Measurements from ENCODE around the gene IL16. TPM values are rescaled to one million over a fixed set of nuclear protein-coding genes. Genes with fewer than 3 reads are reported as not detected.
A peak's percentile ranks its signal among the peaks of the same experiment; 100 is the strongest.

The IL16 gene
- total and polyA plus RNA-seq, 9 of the 15 experiments (the other 6 are each of a cell fraction or from before 2014, with no cell fraction given) = 1.4 to 18.8 (median 10.6) TPM

DNA sequence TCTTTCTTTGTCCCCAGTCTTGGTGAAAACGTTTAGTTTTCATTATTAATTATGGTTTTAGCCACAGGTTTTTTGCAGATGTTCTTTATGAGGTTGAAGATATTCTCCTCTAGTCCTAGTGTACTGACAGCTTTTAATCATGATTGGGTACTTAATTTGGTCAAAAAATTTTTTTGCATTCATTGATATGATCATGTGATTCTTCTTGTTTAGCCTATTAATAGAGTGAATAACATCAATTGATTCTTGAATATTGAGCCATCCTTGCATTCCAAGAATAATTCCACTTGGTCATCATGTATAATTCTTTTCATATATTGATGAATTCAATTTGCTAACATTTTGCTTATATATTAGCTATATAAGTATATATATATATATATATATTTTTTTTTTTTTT lies 46.1 kb downstream of the IL16 start:
- Histone ChIP-seq H3K4me3 (no peak overlapping the region), H4K20me1 (replicated peaks; ENCODE audit: control insufficient read depth, insufficient read depth, low read length) (no peaks in the 10 kb centered on the region), H3K4me1 (replicated peaks in 1 of 2; ENCODE audit: control insufficient read depth in 2 of 2, insufficient read depth in 2 of 2, low read length in 2 of 2) (no peaks in the 10 kb centered on the region), H3K9ac (ENCODE audit: insufficient read depth in 1 of 2, low read depth in 2 of 2, low read length in 2 of 2) (no peak overlapping the region), H3K4me2 (ENCODE audit: insufficient read depth, low read length) (no peak overlapping the region), H3K9me1 (ENCODE audit: control insufficient read depth, insufficient read depth, low read length) (no peaks in the 10 kb centered on the region), H3K79me2 (ENCODE audit: control insufficient read depth, insufficient read depth, low read length) (no peaks in the 10 kb centered on the region), H2AFZ (ENCODE audit: low read depth, low read length) (no peak overlapping the region), H3K36me3 (ENCODE audit: control insufficient read depth, insufficient read depth, low read length) (no peaks in the 10 kb centered on the region), H3K27me3 (ENCODE audit: control insufficient read depth in 2 of 2, insufficient read depth in 2 of 2, low read length in 2 of 2) (no peaks in the 10 kb centered on the region), H3K27ac (ENCODE audit: extremely low read depth, low read depth, low read length) (no peak overlapping the region), H3K9me3 (replicated peaks; ENCODE audit: control insufficient read depth, insufficient read depth, low read depth, low read length) (no peaks in the 10 kb centered on the region; the same call in 1 of the 2 replicates)
- intact Hi-C loops (cut with micrococcal nuclease) = no loop called here
- ChIA-PET POLR2A (no interaction called here), CTCF (ENCODE audit: low intra/inter-chr PET ratio) (no interaction called here)
- WGBS (ENCODE audit: insufficient coverage, low coverage, missing lambda C conversion rate) = 0% methylated on average over 1 of the region's 1 CpG
- TF ChIP-seq CBX3 (IDR thresholded peaks at IDR 0.05; ENCODE audit: borderline replicate concordance in 1 of 2, low read length in 2 of 2) = peak in 1 of 2 experiments; percentile 40; a peak in 1 of 3 replicates
- TF ChIP-seq ZNF324 (CRISPR knock-in tag; IDR thresholded peaks at IDR 0.05) = peak; percentile 97
- TF ChIP-seq, protein P1, sequence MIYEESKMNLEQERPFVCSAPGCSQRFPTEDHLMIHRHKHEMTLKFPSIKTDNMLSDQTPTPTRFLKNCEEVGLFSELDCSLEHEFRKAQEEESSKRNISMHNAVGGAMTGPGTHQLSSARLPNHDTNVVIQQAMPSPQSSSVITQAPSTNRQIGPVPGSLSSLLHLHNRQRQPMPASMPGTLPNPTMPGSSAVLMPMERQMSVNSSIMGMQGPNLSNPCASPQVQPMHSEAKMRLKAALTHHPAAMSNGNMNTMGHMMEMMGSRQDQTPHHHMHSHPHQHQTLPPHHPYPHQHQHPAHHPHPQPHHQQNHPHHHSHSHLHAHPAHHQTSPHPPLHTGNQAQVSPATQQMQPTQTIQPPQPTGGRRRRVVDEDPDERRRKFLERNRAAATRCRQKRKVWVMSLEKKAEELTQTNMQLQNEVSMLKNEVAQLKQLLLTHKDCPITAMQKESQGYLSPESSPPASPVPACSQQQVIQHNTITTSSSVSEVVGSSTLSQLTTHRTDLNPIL (CRISPR knock-in tag; IDR thresholded peaks at IDR 0.05) = no peak
- no TSS peak for BruUV-seq (replicated peaks)
- in situ Hi-C loops (cut with MboI) = no loop called here
- no peak for ATAC-seq
- no peak for DNase-seq (ENCODE audit: extremely low read depth in 1 of 4, low spot score in 3 of 4)
- FAIRE-seq = no peak

GRCh38 chr15:81244306-81244705 lies 47.6 kb downstream of the IL16 start:
- no TSS peak for BruUV-seq (replicated peaks)
- Histone ChIP-seq H3K9me3 (replicated peaks; ENCODE audit: control insufficient read depth, insufficient read depth, low read depth, low read length) (no peaks in the 10 kb centered on the region; the same call in 1 of the 2 replicates), H4K20me1 (replicated peaks; ENCODE audit: control insufficient read depth, insufficient read depth, low read length) (no peaks in the 10 kb centered on the region), H3K4me3 (no peak overlapping the region), H3K36me3 (ENCODE audit: control insufficient read depth, insufficient read depth, low read length) (no peaks in the 10 kb centered on the region), H3K79me2 (ENCODE audit: control insufficient read depth, insufficient read depth, low read length) (no peaks in the 10 kb centered on the region), H3K27ac (ENCODE audit: extremely low read depth, low read depth, low read length) (no peak overlapping the region), H2AFZ (ENCODE audit: low read depth, low read length) (no peak overlapping the region), H3K4me1 (replicated peaks in 1 of 2; ENCODE audit: control insufficient read depth in 2 of 2, insufficient read depth in 2 of 2, low read length in 2 of 2) (no peaks in the 10 kb centered on the region), H3K9ac (ENCODE audit: insufficient read depth in 1 of 2, low read depth in 2 of 2, low read length in 2 of 2) (no peak overlapping the region), H3K27me3 (ENCODE audit: control insufficient read depth in 2 of 2, insufficient read depth in 2 of 2, low read length in 2 of 2) (no peaks in the 10 kb centered on the region), H3K9me1 (ENCODE audit: control insufficient read depth, insufficient read depth, low read length) (no peaks in the 10 kb centered on the region), H3K4me2 (ENCODE audit: insufficient read depth, low read length) (no peak overlapping the region)
- CTCF ChIA-PET (ENCODE audit: low intra/inter-chr PET ratio) = no interaction called here
- intact Hi-C loops (cut with micrococcal nuclease) (no loop called here), in situ Hi-C loops (cut with MboI) (no loop called here)
- POLR2A ChIA-PET = interaction anchor here (1.2 kb wide), 1 partner anchor 39 kb away, joined by 3 read pairs; no protein-coding TSS in a partner anchor
- WGBS (ENCODE audit: insufficient coverage, low coverage, missing lambda C conversion rate) = 17% methylated on average over 1 of the region's 1 CpG
- DNase-seq (ENCODE audit: extremely low read depth in 1 of 4, low spot score in 3 of 4) (no peak), ATAC-seq (no peak), FAIRE-seq (peak; percentile 63)
- TF ChIP-seq KLF16 (IDR thresholded peaks at IDR 0.05) (no peak), BCLAF1 (IDR thresholded peaks at IDR 0.05; ENCODE audit: borderline replicate concordance in 1 of 2, control insufficient read depth in 1 of 2, low read depth in 2 of 2, low read length in 1 of 2) (no peak), HMBOX1 (IDR thresholded peaks at IDR 0.05) (no peak), ZNF263 (CRISPR knock-in tag; IDR thresholded peaks at IDR 0.05; ENCODE audit: borderline replicate concordance) (no peak), ZNF140 (CRISPR knock-in tag; IDR thresholded peaks at IDR 0.05) (no peak), HES1 (IDR thresholded peaks at IDR 0.05; ENCODE audit: low read depth) (no peak)
